Measurements from ENCODE around the gene ESM1.

DNA sequence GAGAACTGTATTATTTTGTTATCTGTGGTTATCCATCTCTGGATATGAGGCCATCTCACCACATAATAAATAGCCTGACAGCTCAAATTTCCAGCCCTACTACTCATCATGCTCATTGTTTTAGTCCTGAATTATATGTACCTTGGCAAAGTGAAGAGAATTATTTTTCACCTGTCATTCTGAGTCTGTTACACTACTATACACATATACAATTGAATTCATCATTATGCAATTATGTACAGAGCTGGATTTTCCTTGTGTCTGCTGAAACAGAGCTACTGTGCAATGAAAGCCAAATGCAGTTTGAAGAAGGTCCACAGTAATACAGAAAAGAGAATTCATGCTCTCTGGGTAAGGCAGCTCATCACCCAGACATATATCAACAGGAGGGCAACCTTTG is 28.5 kb downstream of the ESM1 start:
- TF ChIP-seq PAX5 (IDR thresholded peaks at IDR 0.05; ENCODE audit: insufficient read depth, low read length, severe bottlenecking), result no peak
- no peak for TF ChIP-seq POLR2AphosphoS5 (IDR thresholded peaks at IDR 0.05; ENCODE audit: low read depth, low read length)
- TF ChIP-seq POLR2A (IDR thresholded peaks at IDR 0.05; ENCODE audit: low read depth, low read length), result no peak

Data from GM12891 (cell line).